Stimulated activated CD8-positive, alpha-beta memory T cell treated with anti-CD3 and anti-CD28 coated beads, Interleukin-15, amount 100 ng/mL, for 48 hours (primary cell): ENCODE results near the gene ERBB2.
"Not testable (repeated sequence)": the region's sequence is repeated elsewhere in the genome, so short reads cannot be mapped to it uniquely, and the experiment has no call there.

Source experiments
- DNase-seq, 2 donors: peaks; one replicate each; pipeline ENCODE4 v3.0.0-alpha.2; 2020; ENCODE audit warnings: low read depth in 2 of 2

Gene ERBB2

GRCh38 chr17:39763051-39763820 lies 63.4 kb downstream of the ERBB2 start:
- no peak for DNase-seq

- not testable (repeated sequence) for DNase-seq
Observed at GRCh38 chr17:39764171-39764570, 64.3 kb downstream of the ERBB2 start.

- no peak for DNase-seq
Observed at GRCh38 chr17:39765175-39765574, 65.3 kb downstream of the ERBB2 start.

- DNase-seq: no peak
Observed at GRCh38 chr17:39765766-39766165, 65.9 kb downstream of the ERBB2 start.

- no peak for DNase-seq
Observed at GRCh38 chr17:39767147-39767546, 67.3 kb downstream of the ERBB2 start.

- peak in 1 of 2 donors; percentile 53 for DNase-seq
Observed at GRCh38 chr17:39769974-39770587, 70.2 kb downstream of the ERBB2 start.

- DNase-seq: no peak
Observed at GRCh38 chr17:39772415-39772814, 72.6 kb downstream of the ERBB2 start.

- DNase-seq: no peak
Observed at GRCh38 chr17:39772987-39773934, 73.4 kb downstream of the ERBB2 start.

GRCh38 chr17:39774047-39774446 lies 74.2 kb downstream of the ERBB2 start:
- DNase-seq: no peak

- DNase-seq: no peak
Observed at GRCh38 chr17:39775031-39775430, 75.2 kb downstream of the ERBB2 start.

GRCh38 chr17:39776252-39776651 lies 76.4 kb downstream of the ERBB2 start:
- DNase-seq: no peak

GRCh38 chr17:39777534-39778365 lies 77.9 kb downstream of the ERBB2 start:
- no peak for DNase-seq
